Measurements from ENCODE around the gene COL12A1.

DNA sequence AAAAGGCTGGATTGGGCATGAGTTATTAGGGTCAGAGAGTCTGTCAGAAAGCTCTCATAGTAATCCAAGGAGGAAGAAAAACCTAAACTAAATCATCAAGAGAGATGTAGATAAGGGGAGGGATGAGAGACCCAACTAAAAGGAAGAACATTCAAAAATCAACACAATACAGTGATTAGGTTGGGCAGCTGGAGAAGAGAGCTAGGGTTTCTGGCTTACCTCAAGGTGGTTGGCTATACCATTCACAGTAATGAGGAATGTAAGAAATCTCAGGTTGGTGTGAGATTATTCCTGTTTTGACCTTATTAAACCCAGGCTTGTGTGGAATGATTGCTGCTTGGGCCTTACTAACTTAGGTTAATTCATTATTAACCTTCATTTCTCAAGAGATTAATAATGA is 44.0 kb upstream of the COL12A1 start:
- TF ChIP-seq HNRNPK (IDR thresholded peaks at IDR 0.05; ENCODE audit: low read depth, low read length, poor library complexity, severe bottlenecking) = no peak
- TF ChIP-seq NCOR1 (IDR thresholded peaks at IDR 0.05) = no peak
- no peak for TF ChIP-seq ARHGAP35 (IDR thresholded peaks at IDR 0.05; ENCODE audit: partially characterized antibody)
- TF ChIP-seq GABPB1 (CRISPR knock-in tag; IDR thresholded peaks at IDR 0.05) = no peak
- no peak for TF ChIP-seq PREB (CRISPR knock-in tag; IDR thresholded peaks at IDR 0.05)
- TF ChIP-seq NR2C2 (CRISPR knock-in tag; IDR thresholded peaks at IDR 0.05) = no peak
- TF ChIP-seq NR2C2 (tag; IDR thresholded peaks at IDR 0.05) = no peak
- TF ChIP-seq CBX8 (IDR thresholded peaks at IDR 0.05; ENCODE audit: borderline replicate concordance, extremely low read depth, low read depth, low read length, poor library complexity, severe bottlenecking) = no peak
- no peak for TF ChIP-seq MTA1 (IDR thresholded peaks at IDR 0.05; ENCODE audit: borderline replicate concordance)
- no peak for TF ChIP-seq NBN (IDR thresholded peaks at IDR 0.05; ENCODE audit: low read depth)

Data from K562 (cell line).